ENCODE results near the gene NPL. TPM values are rescaled to one million over a fixed set of nuclear protein-coding genes. Genes with fewer than 3 reads are reported as not detected.

NPL gene
- total and polyA plus RNA-seq, 2 of the 13 experiments (the other 11 are each of a cell fraction or from before 2014, with no cell fraction given), result 0.03 to 0.04 TPM

DNA sequence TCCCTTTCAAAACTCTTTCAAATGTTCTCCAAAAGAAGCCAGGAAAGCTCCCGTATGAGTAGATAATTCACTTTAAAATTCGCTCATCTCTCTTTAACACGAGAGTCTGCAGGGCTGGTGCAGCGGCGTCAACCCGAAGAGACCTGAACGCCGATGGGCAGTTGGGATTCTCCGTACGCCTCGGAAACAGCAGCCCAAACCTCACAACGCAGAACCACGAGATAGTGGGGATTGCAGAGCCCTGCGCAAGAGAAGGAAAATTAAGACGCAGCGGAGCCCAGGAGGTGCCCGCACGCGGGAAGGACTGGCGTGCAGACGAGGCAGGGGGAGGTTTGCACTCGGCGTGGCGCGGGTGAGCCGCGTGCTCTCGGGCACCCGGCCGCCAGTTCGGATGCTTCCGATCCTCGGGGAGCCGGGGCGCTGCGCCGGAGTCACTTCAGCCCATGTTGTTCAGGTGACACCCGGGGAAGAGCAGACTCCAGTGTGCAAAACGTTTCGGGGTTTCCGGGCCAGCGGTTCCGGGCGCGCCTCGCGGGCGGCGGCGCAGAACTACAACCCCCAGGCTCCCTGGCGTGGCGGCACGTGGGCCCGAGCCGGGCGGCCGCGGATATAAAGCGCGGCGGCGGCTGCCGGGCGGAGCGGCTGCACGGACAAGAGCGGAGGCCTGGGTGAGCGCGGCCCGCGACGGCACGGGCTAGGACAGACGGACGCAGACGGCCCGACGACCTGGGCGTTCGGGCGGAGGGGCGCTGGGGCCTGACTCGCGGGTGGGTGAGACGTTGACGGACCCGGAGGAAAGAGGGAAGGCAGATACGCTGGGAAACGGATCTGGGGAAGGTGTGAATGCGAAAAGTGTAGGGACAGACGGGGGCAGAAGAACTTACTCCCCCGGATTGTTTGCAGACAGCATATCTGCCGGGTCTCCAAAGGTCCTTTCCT lies at the start of gene NPL (continued):
- TF ChIP-seq ZNF143 (CRISPR knock-in tag; IDR thresholded peaks at IDR 0.05) (peak; percentile 89), MAZ (IDR thresholded peaks at IDR 0.05; ENCODE audit: borderline replicate concordance, low read depth, low read length) (no peak), MAZ (CRISPR knock-in tag; IDR thresholded peaks at IDR 0.05; ENCODE audit: low read depth) (no peak), ZFP90 (CRISPR knock-in tag; IDR thresholded peaks at IDR 0.05; ENCODE audit: borderline replicate concordance) (peak; percentile 54; the same call in 1 of the 2 replicates), NKX3-1 (CRISPR knock-in tag; IDR thresholded peaks at IDR 0.05) (peak; percentile 53; the same call in 1 of the 2 replicates), ZNF34 (CRISPR knock-in tag; IDR thresholded peaks at IDR 0.05; ENCODE audit: borderline replicate concordance) (0 out of 2 replicates have a peak, but pooled peaks have one; percentile 28), ZNF160 (CRISPR knock-in tag; IDR thresholded peaks at IDR 0.05) (0 out of 2 replicates have a peak, but pooled peaks have one; percentile 44), ZNF557 (CRISPR knock-in tag; IDR thresholded peaks at IDR 0.05) (no peak), HCFC1 (IDR thresholded peaks at IDR 0.05; ENCODE audit: low read depth, low read length) (peak; percentile 77), TCF12 (IDR thresholded peaks at IDR 0.05) (no peak), TCF12 (CRISPR knock-in tag; IDR thresholded peaks at IDR 0.05) (no peak), RELA (CRISPR knock-in tag; IDR thresholded peaks at IDR 0.05) (no peak), SALL2 (CRISPR knock-in tag; IDR thresholded peaks at IDR 0.05) (peak; percentile 81; the same call in 1 of the 2 replicates), ZNF615 (CRISPR knock-in tag; IDR thresholded peaks at IDR 0.05; ENCODE audit: borderline replicate concordance) (no peak), ZNF607 (CRISPR knock-in tag; IDR thresholded peaks at IDR 0.05; ENCODE audit: borderline replicate concordance) (peak; percentile 67; the same call in 1 of the 2 replicates), ZFX (CRISPR knock-in tag; IDR thresholded peaks at IDR 0.05; ENCODE audit: low read depth) (peak; percentile 68), ZNF703 (CRISPR knock-in tag; IDR thresholded peaks at IDR 0.05; ENCODE audit: borderline replicate concordance) (peak; percentile 43; the same call in 1 of the 2 replicates), BORCS8-MEF2B (CRISPR knock-in tag; IDR thresholded peaks at IDR 0.05) (0 out of 2 replicates have a peak, but pooled peaks have one; percentile 67), EED (CRISPR knock-in tag; IDR thresholded peaks at IDR 0.05) (peak; percentile 51; the same call in 1 of the 2 replicates), ZNF33B (CRISPR knock-in tag; IDR thresholded peaks at IDR 0.05) (no peak), ZNF225 (CRISPR knock-in tag; IDR thresholded peaks at IDR 0.05) (peak; percentile 56; the same call in 1 of the 2 replicates)
- TF ChIP-seq, protein P1, sequence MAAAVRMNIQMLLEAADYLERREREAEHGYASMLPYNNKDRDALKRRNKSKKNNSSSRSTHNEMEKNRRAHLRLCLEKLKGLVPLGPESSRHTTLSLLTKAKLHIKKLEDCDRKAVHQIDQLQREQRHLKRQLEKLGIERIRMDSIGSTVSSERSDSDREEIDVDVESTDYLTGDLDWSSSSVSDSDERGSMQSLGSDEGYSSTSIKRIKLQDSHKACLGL (CRISPR knock-in tag; IDR thresholded peaks at IDR 0.05), result peak; percentile 68
- TF ChIP-seq, protein P2, sequence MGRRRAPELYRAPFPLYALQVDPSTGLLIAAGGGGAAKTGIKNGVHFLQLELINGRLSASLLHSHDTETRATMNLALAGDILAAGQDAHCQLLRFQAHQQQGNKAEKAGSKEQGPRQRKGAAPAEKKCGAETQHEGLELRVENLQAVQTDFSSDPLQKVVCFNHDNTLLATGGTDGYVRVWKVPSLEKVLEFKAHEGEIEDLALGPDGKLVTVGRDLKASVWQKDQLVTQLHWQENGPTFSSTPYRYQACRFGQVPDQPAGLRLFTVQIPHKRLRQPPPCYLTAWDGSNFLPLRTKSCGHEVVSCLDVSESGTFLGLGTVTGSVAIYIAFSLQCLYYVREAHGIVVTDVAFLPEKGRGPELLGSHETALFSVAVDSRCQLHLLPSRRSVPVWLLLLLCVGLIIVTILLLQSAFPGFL (CRISPR knock-in tag; IDR thresholded peaks at IDR 0.05), result 0 out of 2 replicates have a peak, but pooled peaks have one; percentile 40
- TF ChIP-seq, protein P3, sequence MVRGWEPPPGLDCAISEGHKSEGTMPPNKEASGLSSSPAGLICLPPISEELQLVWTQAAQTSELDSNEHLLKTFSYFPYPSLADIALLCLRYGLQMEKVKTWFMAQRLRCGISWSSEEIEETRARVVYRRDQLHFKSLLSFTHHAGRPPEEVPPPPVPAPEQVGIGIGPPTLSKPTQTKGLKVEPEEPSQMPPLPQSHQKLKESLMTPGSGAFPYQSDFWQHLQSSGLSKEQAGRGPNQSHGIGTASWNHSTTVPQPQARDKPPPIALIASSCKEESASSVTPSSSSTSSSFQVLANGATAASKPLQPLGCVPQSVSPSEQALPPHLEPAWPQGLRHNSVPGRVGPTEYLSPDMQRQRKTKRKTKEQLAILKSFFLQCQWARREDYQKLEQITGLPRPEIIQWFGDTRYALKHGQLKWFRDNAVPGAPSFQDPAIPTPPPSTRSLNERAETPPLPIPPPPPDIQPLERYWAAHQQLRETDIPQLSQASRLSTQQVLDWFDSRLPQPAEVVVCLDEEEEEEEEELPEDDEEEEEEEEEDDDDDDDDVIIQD (CRISPR knock-in tag; IDR thresholded peaks at IDR 0.05; ENCODE audit: low read depth), result no peak
- TF ChIP-seq, protein P4, sequence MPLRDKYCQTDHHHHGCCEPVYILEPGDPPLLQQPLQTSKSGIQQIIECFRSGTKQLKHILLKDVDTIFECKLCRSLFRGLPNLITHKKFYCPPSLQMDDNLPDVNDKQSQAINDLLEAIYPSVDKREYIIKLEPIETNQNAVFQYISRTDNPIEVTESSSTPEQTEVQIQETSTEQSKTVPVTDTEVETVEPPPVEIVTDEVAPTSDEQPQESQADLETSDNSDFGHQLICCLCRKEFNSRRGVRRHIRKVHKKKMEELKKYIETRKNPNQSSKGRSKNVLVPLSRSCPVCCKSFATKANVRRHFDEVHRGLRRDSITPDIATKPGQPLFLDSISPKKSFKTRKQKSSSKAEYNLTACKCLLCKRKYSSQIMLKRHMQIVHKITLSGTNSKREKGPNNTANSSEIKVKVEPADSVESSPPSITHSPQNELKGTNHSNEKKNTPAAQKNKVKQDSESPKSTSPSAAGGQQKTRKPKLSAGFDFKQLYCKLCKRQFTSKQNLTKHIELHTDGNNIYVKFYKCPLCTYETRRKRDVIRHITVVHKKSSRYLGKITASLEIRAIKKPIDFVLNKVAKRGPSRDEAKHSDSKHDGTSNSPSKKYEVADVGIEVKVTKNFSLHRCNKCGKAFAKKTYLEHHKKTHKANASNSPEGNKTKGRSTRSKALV (CRISPR knock-in tag; IDR thresholded peaks at IDR 0.05), result peak; percentile 65; the same call in 1 of the 2 replicates

Measured in HepG2 (cell line).